GM18870 (cell line): Measurements from ENCODE around the gene NCBP3.

Experiments used
- ATAC-seq: cut with Tn5 transposase; IDR thresholded peaks from one replicate; pipeline ENCODE4 v1.9.1; 2021; ENCODE audit warnings: moderate library complexity; ENCODE audit not compliant: unreplicated experiment

NCBP3 gene

DNA sequence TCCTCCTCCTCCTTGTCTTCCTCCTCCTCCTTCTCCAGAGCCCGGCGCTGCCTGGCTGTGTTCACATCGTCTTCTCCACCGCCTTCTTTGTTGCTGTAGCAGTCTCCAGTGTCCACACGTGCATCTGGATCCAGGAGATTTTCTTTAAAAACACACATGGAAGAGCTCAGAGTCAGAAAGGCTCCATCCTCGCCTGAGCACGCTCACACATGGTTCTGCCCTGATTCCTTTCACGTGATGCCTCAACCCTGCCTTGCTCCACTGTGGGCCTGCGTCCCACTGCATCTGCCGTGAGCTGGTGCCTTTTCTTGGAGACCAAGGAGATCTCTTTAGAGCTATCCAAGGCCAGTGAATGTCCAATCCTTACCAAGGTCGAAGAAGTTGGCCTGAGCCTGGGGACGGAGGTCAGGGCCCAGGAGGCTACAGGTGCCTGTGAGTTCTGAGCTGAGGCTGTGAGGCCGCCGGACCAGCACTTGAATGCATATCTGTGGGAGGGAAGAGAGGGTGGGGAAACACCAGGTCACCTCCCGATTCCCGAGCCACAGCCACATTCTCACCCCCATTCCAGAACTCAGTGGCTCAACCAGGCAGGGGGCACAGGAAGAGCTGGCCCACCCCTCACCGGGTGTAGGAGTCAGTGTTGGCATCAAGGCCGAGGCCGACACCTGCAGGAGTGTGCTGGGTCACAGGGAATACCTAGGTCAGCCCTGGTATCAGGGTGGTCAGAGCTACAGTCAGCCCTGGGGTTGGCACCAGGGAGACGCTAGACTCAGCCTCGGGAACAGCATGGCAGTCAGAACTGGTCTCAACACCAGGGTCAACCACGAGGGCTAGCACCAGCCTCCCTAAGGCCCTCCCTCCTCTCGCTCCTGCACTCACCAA is 84.8 kb downstream of the NCBP3 start:
- ATAC-seq: no peak

DNA sequence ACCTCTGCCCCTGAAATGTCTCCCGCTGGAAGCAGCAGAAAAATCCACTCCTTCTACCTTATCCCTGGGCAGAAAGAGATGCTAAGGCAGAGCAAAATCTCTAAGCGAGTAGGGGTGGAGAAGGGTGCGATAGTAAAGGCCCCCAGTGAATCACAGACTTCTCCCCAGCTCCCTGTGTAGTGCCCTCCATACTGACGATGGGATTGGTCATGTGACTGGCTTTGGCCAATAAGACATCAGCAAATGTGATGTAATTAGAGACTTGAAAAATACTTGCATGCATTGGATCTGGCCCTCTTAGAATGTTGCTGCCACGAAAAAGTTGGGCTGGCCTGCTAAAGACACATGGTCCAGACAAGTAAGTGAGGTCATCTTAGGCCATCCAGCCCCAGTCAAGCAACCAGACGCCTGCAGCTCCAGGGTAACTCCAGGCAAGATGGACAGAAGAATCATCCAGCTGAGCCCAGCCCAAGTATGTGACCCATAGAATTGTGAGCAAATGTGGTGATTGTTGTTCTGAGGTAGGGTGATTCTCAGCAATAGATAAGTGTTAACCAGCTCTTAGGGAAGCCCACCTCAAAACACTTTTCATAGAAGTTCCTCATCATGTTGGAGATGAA is 86.3 kb downstream of the NCBP3 start:
- no peak for ATAC-seq

DNA sequence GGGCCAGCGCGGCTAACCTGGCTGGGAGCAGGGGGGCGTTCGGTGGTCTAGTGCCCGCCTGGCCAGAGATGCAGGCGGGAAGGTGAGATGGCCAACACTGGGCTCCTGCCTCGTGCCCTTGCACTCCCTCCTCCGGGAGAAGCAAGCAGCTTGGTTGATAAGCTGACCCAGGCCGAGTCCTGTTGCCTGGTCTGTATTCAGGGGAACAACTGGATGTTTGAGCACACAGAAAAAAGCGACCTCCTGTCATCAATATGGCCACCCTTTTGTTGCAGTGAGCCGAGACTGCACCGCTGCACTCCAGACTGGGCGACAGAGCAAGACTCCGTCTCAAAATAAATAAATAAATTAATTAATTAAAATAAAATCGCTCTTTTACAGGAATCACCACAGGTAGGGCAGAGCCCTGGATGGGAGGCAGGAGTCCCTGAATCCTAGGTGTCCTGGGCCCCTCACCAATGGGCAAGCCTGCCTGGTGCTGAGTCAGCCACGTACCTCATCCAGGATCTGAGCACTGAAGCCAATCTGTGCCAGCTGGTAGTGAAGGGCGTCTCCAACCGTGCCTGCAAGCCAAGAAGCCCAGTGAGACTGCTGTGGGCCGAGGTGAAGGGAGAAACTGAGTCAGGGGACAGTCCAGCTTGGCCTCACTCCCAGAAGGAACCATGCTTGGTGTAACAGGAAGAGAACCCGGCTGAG is 90.6 kb downstream of the NCBP3 start:
- no peak for ATAC-seq

DNA sequence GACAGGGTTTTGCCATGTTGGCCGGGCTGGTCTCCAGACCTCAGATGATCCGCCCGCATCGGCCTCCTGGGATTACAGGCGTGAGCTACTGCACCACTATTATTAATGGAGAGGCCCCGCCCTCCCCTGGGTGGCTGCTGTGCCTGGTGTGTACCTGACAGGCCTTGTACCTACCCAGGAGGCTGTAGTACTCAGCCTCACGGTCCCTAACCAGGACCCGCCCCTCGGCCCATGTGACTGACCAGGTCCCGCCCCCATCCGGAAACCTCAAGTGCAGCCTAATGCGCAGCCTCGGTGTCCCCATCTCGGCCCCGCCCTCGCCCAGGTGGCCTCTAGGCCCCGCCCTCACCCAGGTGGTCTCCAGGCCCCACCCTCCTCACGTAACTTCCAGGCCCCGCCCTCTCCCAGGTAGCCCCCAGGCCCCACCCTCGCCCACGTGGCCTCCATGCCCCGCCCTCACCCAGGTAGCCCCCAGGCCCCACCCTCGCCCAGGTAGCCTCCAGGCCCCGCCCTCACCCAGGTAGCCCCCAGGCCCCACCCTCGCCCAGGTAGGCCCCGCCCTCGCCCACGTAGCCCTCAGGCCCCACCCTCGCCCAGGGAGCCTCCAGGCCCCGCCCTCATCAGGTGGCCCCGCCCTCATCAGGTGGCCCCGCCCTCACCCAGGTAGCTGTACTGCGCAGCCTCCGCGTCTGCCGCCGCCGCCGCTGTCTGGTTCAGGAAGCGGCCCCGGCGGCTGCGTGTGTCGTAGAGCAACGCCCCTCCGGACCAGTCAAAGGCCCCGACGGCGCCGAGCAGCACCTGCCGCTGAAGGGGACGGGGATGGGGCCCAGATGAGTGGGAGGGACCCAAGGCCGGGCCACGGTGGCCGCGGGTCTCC is 91.3 kb downstream of the NCBP3 start:
- no peak for ATAC-seq

DNA sequence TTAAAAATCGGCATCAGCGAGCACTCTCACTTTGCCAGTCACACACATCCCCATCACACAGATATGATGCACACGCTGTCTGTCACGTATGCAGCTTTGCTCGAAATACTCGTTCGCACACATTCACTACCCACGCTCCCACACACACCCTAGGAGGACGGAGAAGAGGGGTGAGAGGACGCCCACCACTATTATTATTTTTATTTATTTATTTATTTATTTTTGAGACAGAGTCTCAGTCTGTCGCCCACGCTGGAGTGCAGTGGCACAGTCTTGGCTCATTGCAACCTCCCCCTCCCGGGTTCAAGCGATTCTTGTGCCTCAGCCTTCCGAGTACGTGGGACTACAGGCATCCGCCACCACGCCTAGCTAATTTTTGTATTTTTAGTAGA is 92.0 kb downstream of the NCBP3 start:
- ATAC-seq: no peak

DNA sequence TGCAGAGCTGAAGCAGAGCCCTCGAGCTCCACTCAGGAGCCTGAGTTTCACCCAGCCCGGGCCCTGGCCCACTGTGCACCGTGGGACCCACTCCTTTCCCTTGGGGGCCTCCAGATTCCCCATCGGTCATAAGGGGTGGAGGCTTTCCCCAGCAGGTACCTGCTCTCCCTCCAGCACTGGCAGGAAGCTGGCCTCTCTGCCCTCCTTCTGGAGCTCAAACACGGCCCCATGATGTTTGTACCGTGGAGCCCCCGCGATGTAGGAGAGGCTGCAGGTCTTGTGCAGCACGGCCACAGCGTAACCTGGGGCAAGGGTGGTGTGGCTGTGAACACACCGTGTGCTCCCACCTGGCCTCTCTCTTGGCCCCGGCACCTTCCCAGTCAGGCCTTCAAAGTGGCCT is 92.4 kb downstream of the NCBP3 start:
- no peak for ATAC-seq
